ENCODE data around the gene CCT3. TPM values are rescaled to one million over a fixed set of nuclear protein-coding genes. Genes with fewer than 3 reads are reported as not detected.
A peak's percentile ranks its signal among the peaks of the same experiment; 100 is the strongest.

CCT3 gene
- total RNA-seq, 1 experiment from 2014 or later = 451 TPM

- POLR2A ChIA-PET = no interaction called here
- Histone ChIP-seq H3K27me3 (ENCODE audit: control insufficient read depth, insufficient read depth, low read length) (no peaks in the 10 kb centered on the region), H3K36me3 (ENCODE audit: control insufficient read depth, insufficient read depth, low read length) (peaks cover 31% of the 10 kb centered on the region), H3K9me3 (ENCODE audit: control insufficient read depth, insufficient read depth, low read depth, low read length) (no peaks in the 10 kb centered on the region), H3K4me3 (ENCODE audit: low read depth in 2 of 2, low read length in 2 of 2) (no peak overlapping the region), H3K4me1 (ENCODE audit: control insufficient read depth, insufficient read depth, low read length) (peaks cover 10% of the 10 kb centered on the region), H3K27ac (ENCODE audit: low read length) (peak overlapping the region; percentile 12; the same call in 1 of the 2 replicates)
- TF ChIP-seq REST (IDR thresholded peaks at IDR 0.05; ENCODE audit: insufficient read depth in 1 of 2, low read depth in 2 of 2, low read length in 1 of 2) (no peak), TCF7L2 (IDR thresholded peaks at IDR 0.05; ENCODE audit: low read depth, low read length) (no peak)
- in situ Hi-C loops (cut with HindIII; ENCODE audit: low pct_unique_long_range_greater_than_20kb, low sequenced_read_pairs) = no loop called here
- DNase-seq (ENCODE audit: low read depth, low spot score) = peak; percentile 68
- no TSS peak for BruUV-seq (replicated peaks)
- ATAC-seq = peak; percentile 80
- intact Hi-C loops (cut with micrococcal nuclease; ENCODE audit: unreplicated experiment) = no loop called here
- CTCF ChIA-PET = no interaction called here
Measured at GRCh38 chr1:156262461-156263287, 75.4 kb downstream of the CCT3 start.

- ChIA-PET CTCF (no interaction called here), POLR2A (no interaction called here)
- Histone ChIP-seq H3K4me1 (ENCODE audit: control insufficient read depth, insufficient read depth, low read length) (peaks cover 10% of the 10 kb centered on the region), H3K9me3 (ENCODE audit: control insufficient read depth, insufficient read depth, low read depth, low read length) (no peaks in the 10 kb centered on the region), H3K27me3 (ENCODE audit: control insufficient read depth, insufficient read depth, low read length) (no peaks in the 10 kb centered on the region), H3K4me3 (ENCODE audit: low read depth in 2 of 2, low read length in 2 of 2) (no peak overlapping the region), H3K27ac (ENCODE audit: low read length) (no peak overlapping the region), H3K36me3 (ENCODE audit: control insufficient read depth, insufficient read depth, low read length) (peaks cover 24% of the 10 kb centered on the region)
- ATAC-seq (no peak), DNase-seq (ENCODE audit: low read depth, low spot score) (no peak)
- intact Hi-C loops (cut with micrococcal nuclease; ENCODE audit: unreplicated experiment) = no loop called here
- BruUV-seq (replicated peaks) = no TSS peak
- in situ Hi-C loops (cut with HindIII; ENCODE audit: low pct_unique_long_range_greater_than_20kb, low sequenced_read_pairs) = no loop called here
- TF ChIP-seq CTCF (IDR thresholded peaks at IDR 0.05) = no peak
- TF ChIP-seq REST (IDR thresholded peaks at IDR 0.05; ENCODE audit: insufficient read depth in 1 of 2, low read depth in 2 of 2, low read length in 1 of 2) = no peak
- TF ChIP-seq TCF7L2 (IDR thresholded peaks at IDR 0.05; ENCODE audit: low read depth, low read length) = no peak
- TF ChIP-seq POLR2AphosphoS5 (IDR thresholded peaks at IDR 0.05; ENCODE audit: low read depth, low read length) = no peak
- no peak for TF ChIP-seq SIN3A (IDR thresholded peaks at IDR 0.05; ENCODE audit: borderline replicate concordance, insufficient read depth, low read depth, low read length)
Measured at GRCh38 chr1:156260896-156261295, 77.2 kb downstream of the CCT3 start.

Data from Panc1 (cell line).